Liver (tissue), 9 donors: Measurements from ENCODE around the gene AP5Z1. TPM values are rescaled to one million over a fixed set of nuclear protein-coding genes. Genes with fewer than 3 reads are reported as not detected.

Experiments
- DNase-seq: peaks from one replicate; pipeline ENCODE4 v3.0.0-alpha.2; 2017; ENCODE audit warnings: low spot score
- H3K27ac ChIP-seq, 2 donors: one replicate each; pipeline ENCODE4 v1.7.0; 2013; ENCODE audit warnings: inconsistent platforms in 2 of 2, low read length in 2 of 2, control low read depth in 1 of 2, low read depth in 1 of 2, mild to moderate bottlenecking in 1 of 2
- H3K27me3 ChIP-seq, 4 donors: one replicate each; pipeline versions ENCODE4 v1.6.1 to v1.7.0; 2013; ENCODE audit warnings: low read length in 3 of 4, inconsistent platforms in 1 of 4, mild to moderate bottlenecking in 1 of 4, moderate library complexity in 1 of 4; ENCODE audit not compliant: control insufficient read depth in 4 of 4, insufficient read depth in 4 of 4
- H3K36me3 ChIP-seq, 4 donors: one replicate each; pipeline versions ENCODE4 v1.6.1 to v1.7.0; 2013; ENCODE audit warnings: low read length in 3 of 4, mild to moderate bottlenecking in 3 of 4, low read depth in 1 of 4, moderate library complexity in 1 of 4; ENCODE audit not compliant: control insufficient read depth in 4 of 4, insufficient read depth in 3 of 4
- H3K4me1 ChIP-seq, 4 donors: one replicate each; pipeline versions ENCODE4 v1.6.1 to v1.7.0; 2013; ENCODE audit warnings: low read length in 3 of 4, mild to moderate bottlenecking in 3 of 4, moderate library complexity in 1 of 4; ENCODE audit not compliant: control insufficient read depth in 4 of 4, insufficient read depth in 4 of 4
- H3K4me3 ChIP-seq, 3 donors: one replicate each; pipeline versions ENCODE4 v1.6.1 to v1.7.0; 2013; ENCODE audit warnings: low read length in 3 of 3, control low read depth in 1 of 3, low read depth in 1 of 3, mild to moderate bottlenecking in 1 of 3
- H3K9ac ChIP-seq, 2 donors: one replicate each; pipeline ENCODE4 v1.7.0; 2013; ENCODE audit warnings: low read length in 2 of 2, mild to moderate bottlenecking in 2 of 2, moderate library complexity in 2 of 2, control low read depth in 1 of 2, low read depth in 1 of 2
- H3K9me3 ChIP-seq, 4 donors: one replicate each; pipeline versions ENCODE4 v1.6.1 to v1.7.0; 2013; ENCODE audit warnings: low read length in 3 of 4; ENCODE audit not compliant: control insufficient read depth in 4 of 4
- ATF3 ChIP-seq: IDR thresholded peaks from 2 replicates; pipeline ENCODE4 v1.6.1; 2016; ENCODE audit warnings: antibody characterized with exemption
- EGR1 ChIP-seq, 2 donors: IDR thresholded peaks; 2 replicates each; pipeline ENCODE4 v1.6.1; 2016 to 2018; ENCODE audit warnings: antibody characterized with exemption in 2 of 2, low read depth in 2 of 2
- FOXA1 ChIP-seq: IDR thresholded peaks from 2 replicates; pipeline ENCODE4 v1.6.1; 2016; ENCODE audit warnings: antibody characterized with exemption
- FOXA2 ChIP-seq: IDR thresholded peaks from 2 replicates; pipeline ENCODE4 v1.6.1; 2016; ENCODE audit warnings: antibody characterized with exemption
- GABPA ChIP-seq, 2 donors: IDR thresholded peaks in 1 of 2; conservative IDR thresholded peaks in 1 of 2; 2 replicates each; pipeline ENCODE4 v1.6.1; 2016; ENCODE audit warnings: antibody characterized with exemption in 2 of 2, mild to moderate bottlenecking in 1 of 2, moderate library complexity in 1 of 2
- HNF4A ChIP-seq, 2 donors: conservative IDR thresholded peaks; 2 replicates each; pipeline ENCODE4 v1.6.1; 2016; ENCODE audit warnings: antibody characterized with exemption in 2 of 2, mild to moderate bottlenecking in 2 of 2
- HNF4G ChIP-seq: IDR thresholded peaks from 2 replicates; pipeline ENCODE4 v1.6.1; 2016; ENCODE audit warnings: antibody characterized with exemption
- JUND ChIP-seq, 2 donors: IDR thresholded peaks; 2 replicates each; pipeline ENCODE4 v1.6.1; 2016; ENCODE audit warnings: antibody characterized with exemption in 2 of 2
- NR2F2 ChIP-seq: IDR thresholded peaks from 2 replicates; pipeline ENCODE4 v1.6.1; 2016; ENCODE audit warnings: antibody characterized with exemption
- RAD21 ChIP-seq, 2 donors: IDR thresholded peaks; 2 replicates each; pipeline ENCODE4 v1.6.1; 2016; ENCODE audit warnings: antibody characterized with exemption in 2 of 2, mild to moderate bottlenecking in 2 of 2
- REST ChIP-seq: IDR thresholded peaks from 2 replicates; pipeline ENCODE4 v1.6.1; 2016; ENCODE audit warnings: antibody characterized with exemption, mild to moderate bottlenecking
- RXRA ChIP-seq, 2 donors: IDR thresholded peaks; 2 replicates each; pipeline ENCODE4 v1.6.1; 2017 to 2018; ENCODE audit warnings: antibody characterized with exemption in 2 of 2, mild to moderate bottlenecking in 1 of 2
- SP1 ChIP-seq: IDR thresholded peaks from 2 replicates; pipeline ENCODE4 v1.6.1; 2018; ENCODE audit warnings: antibody characterized with exemption, mild to moderate bottlenecking
- TAF1 ChIP-seq: conservative IDR thresholded peaks from 2 replicates; pipeline ENCODE4 v1.6.1; 2016; ENCODE audit warnings: antibody characterized with exemption, mild to moderate bottlenecking
- YY1 ChIP-seq: IDR thresholded peaks from 2 replicates; pipeline ENCODE4 v1.6.1; 2016; ENCODE audit warnings: antibody characterized with exemption, mild to moderate bottlenecking
- ZBTB33 ChIP-seq: IDR thresholded peaks from 2 replicates; pipeline ENCODE4 v1.6.1; 2016; ENCODE audit warnings: antibody characterized with exemption
- WGBS: extraction: QIAGEN DNeasy Blood & Tissue Kit; methylation state at CpG from one replicate; pipeline ENCODE4 v1.1.7; 2013; 5-methylcytosine and 5-hydroxymethylcytosine counted together
- polyA plus RNA-seq, 2 donors: library from polyadenylated mRNA; stranded (reverse) in 1 of 2; unstranded in 1 of 2; fragments of 200-250 nt in 1 of 2; fragments of >200 nt in 1 of 2; fragmentation: Nextera tagmentation in 1 of 2; extraction: Ambion mirVana in 1 of 2; gene quantifications; one replicate each; pipeline versions ENCODE4 v1.2.1 to v1.2.3, GENCODE V29; 2013 to 2015
- total RNA-seq, 2 donors: library from RNA; depleted of rRNA; stranded (reverse); fragments of >200 nt; gene quantifications; one replicate each; pipeline ENCODE4 v1.2.3, GENCODE V29; 2014
- TF ChIP-seq, protein P1 (sequence below): IDR thresholded peaks from 2 replicates; pipeline ENCODE4 v1.6.1; 2016; ENCODE audit warnings: antibody characterized with exemption
- TF ChIP-seq, protein P2 (sequence below): fragments of 150-350 bp; IDR thresholded peaks from 2 replicates; pipeline ENCODE4 v1.5.1; 2017; ENCODE audit warnings: improper control_type of control experiment, low read depth, low read length; ENCODE audit not compliant: missing input control
- donor health status: healthy.
- donor health status: healthy.
- donor health status: healthy.
- donor health status: healthy.
- donor health status: healthy.

Gene AP5Z1
- total and polyA plus RNA-seq, 4 donors = 10.2 to 16.0 (median 14.2) TPM

GRCh38 chr7:4779118-4779517 lies 3.7 kb downstream of the AP5Z1 start:
- Histone ChIP-seq H3K4me3 (no peak overlapping the region), H3K36me3 (peaks cover 4 to 33% (median 20%) of the 10 kb centered on the region in 4 donors), H3K27ac (no peak overlapping the region), H3K9ac (no peak overlapping the region), H3K9me3 (no peaks in the 10 kb centered on the region), H3K4me1 (peaks cover 4 to 23% (median 20%) of the 10 kb centered on the region in 4 donors), H3K27me3 (no peaks in the 10 kb centered on the region)
- TF ChIP-seq FOXA2 = no peak
- no peak for TF ChIP-seq GABPA (IDR thresholded peaks at IDR 0.05 in 1 of 2, conservative IDR thresholded peaks at IDR 0.05 in 1 of 2)
- no peak for TF ChIP-seq HNF4A (conservative IDR thresholded peaks at IDR 0.05)
- no peak for TF ChIP-seq TAF1
- TF ChIP-seq, protein P1, sequence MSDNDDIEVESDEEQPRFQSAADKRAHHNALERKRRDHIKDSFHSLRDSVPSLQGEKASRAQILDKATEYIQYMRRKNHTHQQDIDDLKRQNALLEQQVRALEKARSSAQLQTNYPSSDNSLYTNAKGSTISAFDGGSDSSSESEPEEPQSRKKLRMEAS = no peak
- TF ChIP-seq RXRA (IDR thresholded peaks at IDR 0.05) = no peak
- no peak for TF ChIP-seq NR2F2
- no peak for TF ChIP-seq YY1
- no peak for TF ChIP-seq ZBTB33
- no peak for TF ChIP-seq HNF4G
- no peak for TF ChIP-seq REST
- no peak for TF ChIP-seq EGR1 (IDR thresholded peaks at IDR 0.05; ENCODE audit: low read depth in 2 of 2)
- no peak for TF ChIP-seq RAD21 (IDR thresholded peaks at IDR 0.05)
- no peak for TF ChIP-seq FOXA1
- no peak for TF ChIP-seq ATF3
- TF ChIP-seq, protein P2, sequence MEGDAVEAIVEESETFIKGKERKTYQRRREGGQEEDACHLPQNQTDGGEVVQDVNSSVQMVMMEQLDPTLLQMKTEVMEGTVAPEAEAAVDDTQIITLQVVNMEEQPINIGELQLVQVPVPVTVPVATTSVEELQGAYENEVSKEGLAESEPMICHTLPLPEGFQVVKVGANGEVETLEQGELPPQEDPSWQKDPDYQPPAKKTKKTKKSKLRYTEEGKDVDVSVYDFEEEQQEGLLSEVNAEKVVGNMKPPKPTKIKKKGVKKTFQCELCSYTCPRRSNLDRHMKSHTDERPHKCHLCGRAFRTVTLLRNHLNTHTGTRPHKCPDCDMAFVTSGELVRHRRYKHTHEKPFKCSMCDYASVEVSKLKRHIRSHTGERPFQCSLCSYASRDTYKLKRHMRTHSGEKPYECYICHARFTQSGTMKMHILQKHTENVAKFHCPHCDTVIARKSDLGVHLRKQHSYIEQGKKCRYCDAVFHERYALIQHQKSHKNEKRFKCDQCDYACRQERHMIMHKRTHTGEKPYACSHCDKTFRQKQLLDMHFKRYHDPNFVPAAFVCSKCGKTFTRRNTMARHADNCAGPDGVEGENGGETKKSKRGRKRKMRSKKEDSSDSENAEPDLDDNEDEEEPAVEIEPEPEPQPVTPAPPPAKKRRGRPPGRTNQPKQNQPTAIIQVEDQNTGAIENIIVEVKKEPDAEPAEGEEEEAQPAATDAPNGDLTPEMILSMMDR = no peak
- TF ChIP-seq JUND (IDR thresholded peaks at IDR 0.05) = no peak
- no peak for TF ChIP-seq SP1
- DNase-seq = no peak
- WGBS = 93% methylated on average over 5 of the region's 5 CpGs
